Measurements from ENCODE around the gene TMX3.

DNA sequence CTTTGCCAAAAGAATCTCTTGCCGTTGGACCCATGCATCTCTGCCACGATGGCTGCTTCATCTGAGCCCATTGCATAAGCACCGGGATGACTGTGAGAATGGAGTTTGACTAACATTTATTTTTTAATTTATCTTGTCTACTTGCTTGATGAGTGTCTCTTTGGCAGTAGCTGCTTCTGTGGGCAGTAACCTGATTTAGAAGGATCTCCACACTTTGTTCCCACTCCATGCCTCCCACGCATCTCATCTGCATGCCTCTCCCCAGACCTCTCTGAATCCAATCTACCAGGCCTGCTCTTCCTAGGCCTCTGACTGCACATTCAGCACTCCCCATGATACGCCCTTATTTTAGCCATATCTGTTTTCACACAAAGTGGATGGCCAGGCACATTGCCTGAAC, 23.7 kb upstream of the TMX3 start:
- TF ChIP-seq, protein P1, sequence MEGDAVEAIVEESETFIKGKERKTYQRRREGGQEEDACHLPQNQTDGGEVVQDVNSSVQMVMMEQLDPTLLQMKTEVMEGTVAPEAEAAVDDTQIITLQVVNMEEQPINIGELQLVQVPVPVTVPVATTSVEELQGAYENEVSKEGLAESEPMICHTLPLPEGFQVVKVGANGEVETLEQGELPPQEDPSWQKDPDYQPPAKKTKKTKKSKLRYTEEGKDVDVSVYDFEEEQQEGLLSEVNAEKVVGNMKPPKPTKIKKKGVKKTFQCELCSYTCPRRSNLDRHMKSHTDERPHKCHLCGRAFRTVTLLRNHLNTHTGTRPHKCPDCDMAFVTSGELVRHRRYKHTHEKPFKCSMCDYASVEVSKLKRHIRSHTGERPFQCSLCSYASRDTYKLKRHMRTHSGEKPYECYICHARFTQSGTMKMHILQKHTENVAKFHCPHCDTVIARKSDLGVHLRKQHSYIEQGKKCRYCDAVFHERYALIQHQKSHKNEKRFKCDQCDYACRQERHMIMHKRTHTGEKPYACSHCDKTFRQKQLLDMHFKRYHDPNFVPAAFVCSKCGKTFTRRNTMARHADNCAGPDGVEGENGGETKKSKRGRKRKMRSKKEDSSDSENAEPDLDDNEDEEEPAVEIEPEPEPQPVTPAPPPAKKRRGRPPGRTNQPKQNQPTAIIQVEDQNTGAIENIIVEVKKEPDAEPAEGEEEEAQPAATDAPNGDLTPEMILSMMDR (IDR thresholded peaks at IDR 0.05) = no peak
- TF ChIP-seq POLR2A (IDR thresholded peaks at IDR 0.05) = no peak

Data from testis (tissue), 2 donors.